CD4-positive, alpha-beta T cell (primary cell): ENCODE data around the gene ISYNA1. TPM values are rescaled to one million over a fixed set of nuclear protein-coding genes. Genes with fewer than 3 reads are reported as not detected.

ENCODE experiments used
- ATAC-seq: fragments of 200-7000 bp; cut with Tn5 transposase; one replicate; pipeline ENCODE4 v1.10.0; 2022; ENCODE audit warnings: mild to moderate bottlenecking; ENCODE audit not compliant: poor library complexity
- CTCF ChIA-PET: fragments of 350-600 bp; sonication (Branson Sonifier 250); formaldehyde crosslinking; loops from one replicate; lab custom pipeline; 2021; ENCODE audit warnings: antibody characterized with exemption, inconsistent platforms; lab: Charles Lee
- POLR2A ChIA-PET: fragments of 350-600 bp; sonication (Branson Sonifier 250); formaldehyde crosslinking; loops from one replicate; lab custom pipeline; 2021; ENCODE audit warnings: antibody characterized with exemption, inconsistent platforms; lab: Charles Lee
- DNase-seq, 14 experiments: peaks; one replicate each; pipeline ENCODE4 v3.0.0-alpha.2; 2013 to 2020; ENCODE audit warnings: mixed read lengths in 2 of 14
- H3K27ac ChIP-seq, 2 donors: one replicate each; pipeline versions ENCODE4 v1.5.1 to v1.7.0; 2013; ENCODE audit warnings: low read length in 2 of 2, low read depth in 1 of 2, mild to moderate bottlenecking in 1 of 2
- H3K27me3 ChIP-seq, 2 experiments: 1 replicate in 1 of 2; 2 replicates in 1 of 2; pipeline versions ENCODE4 v1.6.1 to v1.7.0; 2013; ENCODE audit warnings: low read length in 2 of 2, control low read depth in 1 of 2, mild to moderate bottlenecking in 1 of 2, moderate library complexity in 1 of 2; ENCODE audit not compliant: insufficient read depth in 2 of 2, control insufficient read depth in 1 of 2
- H3K36me3 ChIP-seq: one replicate; pipeline ENCODE4 v1.6.1; 2013; ENCODE audit warnings: low read length, control low read depth; ENCODE audit not compliant: insufficient read depth
- H3K4me1 ChIP-seq: one replicate; pipeline ENCODE4 v1.6.1; 2013; ENCODE audit warnings: low read length, control low read depth; ENCODE audit not compliant: insufficient read depth
- H3K4me3 ChIP-seq: one replicate; pipeline ENCODE4 v1.5.1; 2013; ENCODE audit warnings: mild to moderate bottlenecking, low read length, moderate library complexity
- H3K9me3 ChIP-seq, 2 experiments: 1 replicate in 1 of 2; 2 replicates in 1 of 2; pipeline versions ENCODE4 v1.6.1 to v1.7.0; 2013; ENCODE audit warnings: low read length in 2 of 2, mild to moderate bottlenecking in 2 of 2, control low read depth in 1 of 2, moderate library complexity in 1 of 2; ENCODE audit not compliant: control insufficient read depth in 1 of 2, insufficient read depth in 1 of 2
- H3K27ac Mint-ChIP-seq: one replicate; pipeline ENCODE4 v1.8.0; 2020; ENCODE audit warnings: mixed read lengths
- H3K27me3 Mint-ChIP-seq: one replicate; pipeline ENCODE4 v1.8.0; 2021; ENCODE audit warnings: mixed read lengths
- H3K36me3 Mint-ChIP-seq: one replicate; pipeline ENCODE4 v1.8.0; 2021; ENCODE audit warnings: low read depth, mixed read lengths
- H3K4me1 Mint-ChIP-seq: one replicate; pipeline ENCODE4 v1.8.0; 2021; ENCODE audit warnings: low read depth, mixed read lengths
- H3K4me3 Mint-ChIP-seq: one replicate; pipeline ENCODE4 v1.8.0; 2020; ENCODE audit warnings: mild to moderate bottlenecking, mixed read lengths
- H3K9me3 Mint-ChIP-seq: one replicate; pipeline ENCODE4 v1.8.0; 2020; ENCODE audit warnings: mixed read lengths
- intact Hi-C, 2 experiments: fragments of 100-400 bp; cut with DNase I in 1 of 2; cut with micrococcal nuclease in 1 of 2; formaldehyde crosslinking; loops; one replicate each; pipeline versions ENCODE4 v1.15.1 to v1.9.0; 2023 to 2025; cut with DNase I, micrococcal nuclease
- total RNA-seq, 174 experiments: library from RNA in 2 of 174; stranded (reverse) in 2 of 174; gene quantifications; one replicate each; pipeline ENCODE4 v1.2.3 and lab custom pipeline; 2021 to 2026
- TF ChIP-seq, protein P1 (sequence below): fragments of 200-600 bp; IDR thresholded peaks from one replicate; pipeline ENCODE4 v1.8.0; 2022; ENCODE audit warnings: antibody characterized with exemption, mild to moderate bottlenecking

The ISYNA1 gene
- total RNA-seq, 2 experiments from 2014 or later = 34.1 to 41.3 TPM

DNA sequence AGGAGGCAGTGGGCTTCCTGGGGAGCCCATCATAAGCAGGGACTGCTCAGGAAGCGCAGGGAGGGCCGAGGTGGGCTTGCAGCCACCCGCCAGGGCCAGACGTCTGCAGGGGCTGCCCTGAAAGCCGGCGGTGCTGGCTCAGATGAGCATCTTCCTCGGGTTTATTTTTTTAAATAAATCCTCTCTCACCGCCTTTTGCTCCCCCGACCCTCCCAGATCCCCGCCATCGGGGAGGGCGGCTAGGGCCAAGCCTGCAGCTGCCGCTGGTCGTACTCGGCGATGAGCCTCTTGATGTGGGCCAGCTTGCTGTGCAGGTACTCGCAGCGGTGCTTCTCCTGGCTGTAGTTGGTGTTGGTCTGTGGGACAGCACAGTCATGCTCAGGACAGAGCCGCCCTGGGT lies 6.6 kb upstream of the ISYNA1 start:
- Mint-ChIP-seq H3K4me1 (peaks cover 29% of the 10 kb centered on the region), H3K9me3 (no peaks in the 10 kb centered on the region), H3K4me3 (no peak overlapping the region), H3K36me3 (peaks cover 63% of the 10 kb centered on the region), H3K27ac (no peak overlapping the region), H3K27me3 (no peaks in the 10 kb centered on the region)
- ChIA-PET CTCF (no interaction called here), POLR2A (no interaction called here)
- Histone ChIP-seq H3K36me3 (peaks cover 55% of the 10 kb centered on the region), H3K4me1 (peaks cover 23% of the 10 kb centered on the region), H3K9me3 (peaks cover 0 to 8% of the 10 kb centered on the region in 2 experiments), H3K27ac (no peak overlapping the region), H3K4me3 (no peak overlapping the region), H3K27me3 (no peaks in the 10 kb centered on the region)
- DNase-seq (no peak), ATAC-seq (no peak)
- intact Hi-C loops = no loop called here
- TF ChIP-seq, protein P1, sequence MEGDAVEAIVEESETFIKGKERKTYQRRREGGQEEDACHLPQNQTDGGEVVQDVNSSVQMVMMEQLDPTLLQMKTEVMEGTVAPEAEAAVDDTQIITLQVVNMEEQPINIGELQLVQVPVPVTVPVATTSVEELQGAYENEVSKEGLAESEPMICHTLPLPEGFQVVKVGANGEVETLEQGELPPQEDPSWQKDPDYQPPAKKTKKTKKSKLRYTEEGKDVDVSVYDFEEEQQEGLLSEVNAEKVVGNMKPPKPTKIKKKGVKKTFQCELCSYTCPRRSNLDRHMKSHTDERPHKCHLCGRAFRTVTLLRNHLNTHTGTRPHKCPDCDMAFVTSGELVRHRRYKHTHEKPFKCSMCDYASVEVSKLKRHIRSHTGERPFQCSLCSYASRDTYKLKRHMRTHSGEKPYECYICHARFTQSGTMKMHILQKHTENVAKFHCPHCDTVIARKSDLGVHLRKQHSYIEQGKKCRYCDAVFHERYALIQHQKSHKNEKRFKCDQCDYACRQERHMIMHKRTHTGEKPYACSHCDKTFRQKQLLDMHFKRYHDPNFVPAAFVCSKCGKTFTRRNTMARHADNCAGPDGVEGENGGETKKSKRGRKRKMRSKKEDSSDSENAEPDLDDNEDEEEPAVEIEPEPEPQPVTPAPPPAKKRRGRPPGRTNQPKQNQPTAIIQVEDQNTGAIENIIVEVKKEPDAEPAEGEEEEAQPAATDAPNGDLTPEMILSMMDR = no peak

GRCh38 chr19:18443831-18444230 lies 5.9 kb upstream of the ISYNA1 start:
- peaks cover 23% of the 10 kb centered on the region for H3K4me1 ChIP-seq
- intact Hi-C loops = no loop called here
- Mint-ChIP-seq H3K4me1 (peaks cover 29% of the 10 kb centered on the region), H3K36me3 (peaks cover 56% of the 10 kb centered on the region), H3K4me3 (no peak overlapping the region), H3K9me3 (no peaks in the 10 kb centered on the region), H3K27me3 (no peaks in the 10 kb centered on the region), H3K27ac (no peak overlapping the region)
- peaks cover 0 to 8% of the 10 kb centered on the region in 2 experiments for H3K9me3 ChIP-seq
- peaks cover 48% of the 10 kb centered on the region for H3K36me3 ChIP-seq
- H3K27me3 ChIP-seq = no peaks in the 10 kb centered on the region
- H3K4me3 ChIP-seq = no peak overlapping the region
- TF ChIP-seq, protein P1 = no peak
- DNase-seq = no peak
- ChIA-PET POLR2A (no interaction called here), CTCF (no interaction called here)
- no peak overlapping the region for H3K27ac ChIP-seq
- no peak for ATAC-seq

DNA sequence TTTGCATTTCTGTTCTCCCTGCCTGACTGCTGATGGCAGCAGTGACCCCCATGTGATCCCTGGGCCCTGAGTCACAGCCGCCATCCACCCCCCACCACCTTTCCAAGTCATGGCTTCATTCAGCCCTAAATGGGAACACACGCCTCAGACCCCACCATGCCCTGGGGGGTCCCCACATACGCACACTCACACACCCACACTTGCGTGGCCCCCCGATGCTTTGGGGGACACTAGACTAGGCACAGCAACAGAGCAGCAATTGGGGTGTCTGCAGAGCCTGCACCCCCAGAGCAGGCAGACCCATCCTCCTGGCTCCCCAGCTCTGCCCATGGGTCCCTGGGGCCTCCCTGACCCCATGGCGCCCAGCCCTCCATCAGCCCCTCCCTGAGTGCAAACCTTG lies 5.5 kb upstream of the ISYNA1 start:
- Histone ChIP-seq H3K27me3 (no peaks in the 10 kb centered on the region), H3K4me1 (peaks cover 25% of the 10 kb centered on the region), H3K4me3 (no peak overlapping the region), H3K27ac (no peak overlapping the region), H3K9me3 (peaks cover 0 to 8% of the 10 kb centered on the region in 2 experiments), H3K36me3 (peaks cover 44% of the 10 kb centered on the region)
- Mint-ChIP-seq H3K27me3 (no peaks in the 10 kb centered on the region), H3K9me3 (no peaks in the 10 kb centered on the region), H3K27ac (no peak overlapping the region), H3K4me3 (peak overlapping the region; percentile 34), H3K36me3 (peaks cover 52% of the 10 kb centered on the region), H3K4me1 (peaks cover 28% of the 10 kb centered on the region)
- CTCF ChIA-PET = interaction anchor here (1.2 kb wide), 1 partner anchor 8 kb away, joined by 6 read pairs; no protein-coding TSS in a partner anchor
- POLR2A ChIA-PET = interaction anchor here (1.1 kb wide), 1 partner anchor 27 kb away, joined by 4 read pairs; no protein-coding TSS in a partner anchor
- no peak for DNase-seq
- no peak for ATAC-seq
- intact Hi-C loops = no loop called here
- TF ChIP-seq, protein P1 = no peak
